Measurements from ENCODE around the gene ADAMTS8.

- TF ChIP-seq, protein P1, sequence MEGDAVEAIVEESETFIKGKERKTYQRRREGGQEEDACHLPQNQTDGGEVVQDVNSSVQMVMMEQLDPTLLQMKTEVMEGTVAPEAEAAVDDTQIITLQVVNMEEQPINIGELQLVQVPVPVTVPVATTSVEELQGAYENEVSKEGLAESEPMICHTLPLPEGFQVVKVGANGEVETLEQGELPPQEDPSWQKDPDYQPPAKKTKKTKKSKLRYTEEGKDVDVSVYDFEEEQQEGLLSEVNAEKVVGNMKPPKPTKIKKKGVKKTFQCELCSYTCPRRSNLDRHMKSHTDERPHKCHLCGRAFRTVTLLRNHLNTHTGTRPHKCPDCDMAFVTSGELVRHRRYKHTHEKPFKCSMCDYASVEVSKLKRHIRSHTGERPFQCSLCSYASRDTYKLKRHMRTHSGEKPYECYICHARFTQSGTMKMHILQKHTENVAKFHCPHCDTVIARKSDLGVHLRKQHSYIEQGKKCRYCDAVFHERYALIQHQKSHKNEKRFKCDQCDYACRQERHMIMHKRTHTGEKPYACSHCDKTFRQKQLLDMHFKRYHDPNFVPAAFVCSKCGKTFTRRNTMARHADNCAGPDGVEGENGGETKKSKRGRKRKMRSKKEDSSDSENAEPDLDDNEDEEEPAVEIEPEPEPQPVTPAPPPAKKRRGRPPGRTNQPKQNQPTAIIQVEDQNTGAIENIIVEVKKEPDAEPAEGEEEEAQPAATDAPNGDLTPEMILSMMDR (IDR thresholded peaks at IDR 0.05 in 2 of 3, conservative IDR thresholded peaks at IDR 0.05 in 1 of 3; ENCODE audit: borderline replicate concordance in 1 of 3, insufficient read depth in 1 of 3, low read depth in 2 of 3, low read length in 2 of 3) = no peak
- TF ChIP-seq ZFX (IDR thresholded peaks at IDR 0.05) (no peak), POLR2A (IDR thresholded peaks at IDR 0.05; ENCODE audit: borderline replicate concordance, extremely low read depth, insufficient read depth, insufficient read length) (no peak), CBX3 (IDR thresholded peaks at IDR 0.05; ENCODE audit: low read depth) (no peak), SP1 (IDR thresholded peaks at IDR 0.05; ENCODE audit: low read depth) (no peak)
- TF ChIP-seq, protein P2, sequence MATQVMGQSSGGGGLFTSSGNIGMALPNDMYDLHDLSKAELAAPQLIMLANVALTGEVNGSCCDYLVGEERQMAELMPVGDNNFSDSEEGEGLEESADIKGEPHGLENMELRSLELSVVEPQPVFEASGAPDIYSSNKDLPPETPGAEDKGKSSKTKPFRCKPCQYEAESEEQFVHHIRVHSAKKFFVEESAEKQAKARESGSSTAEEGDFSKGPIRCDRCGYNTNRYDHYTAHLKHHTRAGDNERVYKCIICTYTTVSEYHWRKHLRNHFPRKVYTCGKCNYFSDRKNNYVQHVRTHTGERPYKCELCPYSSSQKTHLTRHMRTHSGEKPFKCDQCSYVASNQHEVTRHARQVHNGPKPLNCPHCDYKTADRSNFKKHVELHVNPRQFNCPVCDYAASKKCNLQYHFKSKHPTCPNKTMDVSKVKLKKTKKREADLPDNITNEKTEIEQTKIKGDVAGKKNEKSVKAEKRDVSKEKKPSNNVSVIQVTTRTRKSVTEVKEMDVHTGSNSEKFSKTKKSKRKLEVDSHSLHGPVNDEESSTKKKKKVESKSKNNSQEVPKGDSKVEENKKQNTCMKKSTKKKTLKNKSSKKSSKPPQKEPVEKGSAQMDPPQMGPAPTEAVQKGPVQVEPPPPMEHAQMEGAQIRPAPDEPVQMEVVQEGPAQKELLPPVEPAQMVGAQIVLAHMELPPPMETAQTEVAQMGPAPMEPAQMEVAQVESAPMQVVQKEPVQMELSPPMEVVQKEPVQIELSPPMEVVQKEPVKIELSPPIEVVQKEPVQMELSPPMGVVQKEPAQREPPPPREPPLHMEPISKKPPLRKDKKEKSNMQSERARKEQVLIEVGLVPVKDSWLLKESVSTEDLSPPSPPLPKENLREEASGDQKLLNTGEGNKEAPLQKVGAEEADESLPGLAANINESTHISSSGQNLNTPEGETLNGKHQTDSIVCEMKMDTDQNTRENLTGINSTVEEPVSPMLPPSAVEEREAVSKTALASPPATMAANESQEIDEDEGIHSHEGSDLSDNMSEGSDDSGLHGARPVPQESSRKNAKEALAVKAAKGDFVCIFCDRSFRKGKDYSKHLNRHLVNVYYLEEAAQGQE (IDR thresholded peaks at IDR 0.05; ENCODE audit: low read depth) = no peak
- TF ChIP-seq, protein P3, sequence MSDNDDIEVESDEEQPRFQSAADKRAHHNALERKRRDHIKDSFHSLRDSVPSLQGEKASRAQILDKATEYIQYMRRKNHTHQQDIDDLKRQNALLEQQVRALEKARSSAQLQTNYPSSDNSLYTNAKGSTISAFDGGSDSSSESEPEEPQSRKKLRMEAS (IDR thresholded peaks at IDR 0.05) = no peak
Measured at GRCh38 chr11:130467116-130467900, 38.9 kb upstream of the ADAMTS8 start.

Data from HCT116 (cell line).